SJCRH30 (cell line): ENCODE data around the gene CHMP4A. TPM values are rescaled to one million over a fixed set of nuclear protein-coding genes. Genes with fewer than 3 reads are reported as not detected.

Experiments used
- DNase-seq, 2 experiments: peaks; one replicate each; pipeline ENCODE4 v3.0.0-alpha.2; 2015 to 2020
- H3K27ac ChIP-seq: fragments of 250-450 bp; sonication (Bioruptor Pico); 2 replicates; pipeline ENCODE4 v1.5.1; 2020; ENCODE audit warnings: mild to moderate bottlenecking, moderate library complexity
- H3K27me3 ChIP-seq: fragments of 250-450 bp; sonication (Bioruptor Pico); 2 replicates; pipeline ENCODE4 v1.5.1; 2020; ENCODE audit warnings: mild to moderate bottlenecking, moderate library complexity
- H3K36me3 ChIP-seq: fragments of 250-450 bp; sonication (Bioruptor Pico); 2 replicates; pipeline ENCODE4 v1.5.1; 2020; ENCODE audit warnings: mild to moderate bottlenecking, moderate library complexity
- H3K4me1 ChIP-seq: fragments of 250-450 bp; sonication (Bioruptor Pico); 2 replicates; pipeline ENCODE4 v1.5.1; 2020; ENCODE audit warnings: mild to moderate bottlenecking, moderate library complexity
- H3K4me3 ChIP-seq: fragments of 250-450 bp; sonication (Bioruptor Pico); 2 replicates; pipeline ENCODE4 v1.5.1; 2020; ENCODE audit warnings: mild to moderate bottlenecking, moderate library complexity
- H3K9me3 ChIP-seq: fragments of 250-450 bp; sonication (Bioruptor Pico); replicated peaks from 2 replicates; pipeline ENCODE4 v1.5.1; 2020; ENCODE audit warnings: mild to moderate bottlenecking, moderate library complexity
- total RNA-seq: library from RNA; depleted of rRNA; stranded (reverse); fragments of >200 nt; shearing (Covaris generic); gene quantifications from 2 replicates; pipeline ENCODE4 v1.2.3, GENCODE V29; 2014

The CHMP4A gene
- total RNA-seq, 1 experiment from 2014 or later: 21.5 TPM

GRCh38 chr14:24176599-24176998, 36.7 kb downstream of the CHMP4A start:
- Histone ChIP-seq H3K9me3 (no peaks in the 10 kb centered on the region), H3K4me3 (no peak overlapping the region), H3K4me1 (no peaks in the 10 kb centered on the region), H3K27ac (no peak overlapping the region), H3K36me3 (peaks cover 23% of the 10 kb centered on the region), H3K27me3 (no peaks in the 10 kb centered on the region)
- DNase-seq: no peak

- H3K4me3 ChIP-seq: no peak overlapping the region
- H3K27ac ChIP-seq: no peak overlapping the region
- no peaks in the 10 kb centered on the region; the same call in 1 of the 2 replicates for H3K36me3 ChIP-seq
- H3K4me1 ChIP-seq: no peaks in the 10 kb centered on the region
- DNase-seq: no peak
- H3K9me3 ChIP-seq: no peaks in the 10 kb centered on the region
- H3K27me3 ChIP-seq: no peaks in the 10 kb centered on the region
These were observed 40.4 kb downstream of the CHMP4A start for GRCh38 chr14:24172871-24173281.

- Histone ChIP-seq H3K27me3 (no peaks in the 10 kb centered on the region), H3K36me3 (no peaks in the 10 kb centered on the region; the same call in 1 of the 2 replicates), H3K27ac (no peak overlapping the region), H3K9me3 (no peaks in the 10 kb centered on the region), H3K4me1 (no peaks in the 10 kb centered on the region), H3K4me3 (no peak overlapping the region)
- DNase-seq: no peak
These were observed 40.9 kb downstream of the CHMP4A start for GRCh38 chr14:24172261-24172860.

DNA sequence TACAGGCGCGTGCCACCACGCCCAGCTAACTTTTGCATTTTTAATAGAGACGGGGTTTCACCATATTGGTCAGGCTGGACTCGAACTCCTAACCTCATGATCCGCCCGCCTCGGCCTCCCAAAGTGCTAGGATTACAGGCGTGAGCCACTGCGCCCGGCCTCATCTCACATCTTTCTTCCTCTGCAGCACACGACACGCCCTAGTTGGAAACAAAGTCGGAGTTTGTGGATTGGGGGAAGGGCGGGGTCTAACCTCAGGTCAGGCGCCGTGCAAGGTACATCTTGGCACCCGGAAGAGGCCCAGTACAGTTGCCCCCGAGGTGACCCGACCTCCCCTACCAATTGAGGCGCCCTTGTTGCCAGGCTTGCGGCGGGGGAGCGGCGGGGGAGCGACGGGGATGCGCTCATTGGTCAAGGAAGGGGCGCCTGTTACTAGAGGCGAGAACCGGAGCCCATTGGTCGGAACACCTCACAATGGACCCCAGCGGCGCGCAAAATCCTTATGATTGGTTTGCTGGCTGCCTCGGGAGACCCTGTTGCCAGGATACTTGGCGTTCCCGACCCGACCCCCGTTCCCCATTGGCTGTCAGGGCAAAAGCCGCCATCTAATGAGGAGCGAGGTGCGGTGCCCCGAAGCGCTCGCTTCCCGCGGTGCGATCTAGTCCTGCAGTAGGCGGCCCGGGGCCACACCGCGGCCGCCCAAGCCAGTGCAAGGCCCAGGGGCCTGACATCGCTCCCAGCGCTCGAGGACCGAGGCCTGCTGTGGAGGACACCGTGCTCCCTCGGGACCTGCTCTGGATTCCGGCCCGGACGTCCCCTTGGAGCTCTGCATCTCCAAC, 41.6 kb downstream of the CHMP4A start, which contains the start of gene REC8:
Gene REC8 (plus strand): TSS at position 659 of the 839 bp plus-strand sequence. CDS start 473 bp downstream, outside the sequence.
- Histone ChIP-seq H3K36me3 (no peaks in the 10 kb centered on the region), H3K4me3 (no peak within 1 kb of the TSS), H3K9me3 (no peaks in the 10 kb centered on the region), H3K27ac (no peak within 1 kb of the TSS), H3K27me3 (no peaks in the 10 kb centered on the region), H3K4me1 (no peaks in the 10 kb centered on the region)
- DNase-seq: no peak

GRCh38 chr14:24167469-24168114, 45.7 kb downstream of the CHMP4A start:
- H3K4me1 ChIP-seq: no peaks in the 10 kb centered on the region
- H3K36me3 ChIP-seq: peaks cover 2% of the 10 kb centered on the region; the same call in 1 of the 2 replicates
- no peak for DNase-seq
- no peak overlapping the region for H3K27ac ChIP-seq
- H3K9me3 ChIP-seq: no peaks in the 10 kb centered on the region
- H3K4me3 ChIP-seq: no peak overlapping the region
- no peaks in the 10 kb centered on the region for H3K27me3 ChIP-seq

DNA sequence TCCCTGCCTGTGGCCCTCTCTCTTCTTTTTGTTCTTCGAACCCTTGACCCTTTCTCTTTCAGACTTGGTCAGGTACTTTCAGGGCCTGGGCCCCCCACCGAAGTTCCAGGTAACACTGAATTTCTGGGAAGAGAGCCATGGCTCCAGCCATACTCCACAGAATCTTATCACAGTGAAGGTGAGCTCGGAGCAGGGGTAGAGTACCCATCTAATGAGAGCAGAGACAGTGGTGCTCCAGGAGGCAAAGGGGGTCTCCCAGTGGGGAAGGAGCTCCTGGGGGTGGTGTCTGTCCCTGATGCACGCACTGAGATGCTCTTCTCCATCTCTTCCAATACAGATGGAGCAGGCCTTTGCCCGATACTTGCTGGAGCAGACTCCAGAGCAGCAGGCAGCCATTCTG, 47.5 kb downstream of the CHMP4A start:
- peaks cover 8% of the 10 kb centered on the region for H3K4me1 ChIP-seq
- no peaks in the 10 kb centered on the region for H3K27me3 ChIP-seq
- no peak overlapping the region for H3K27ac ChIP-seq
- no peak for DNase-seq
- no peak overlapping the region for H3K4me3 ChIP-seq
- H3K9me3 ChIP-seq: no peaks in the 10 kb centered on the region
- H3K36me3 ChIP-seq: peaks cover 2% of the 10 kb centered on the region; the same call in 1 of the 2 replicates

- no peak for DNase-seq
- no peak overlapping the region for H3K27ac ChIP-seq
- H3K36me3 ChIP-seq: peaks cover 2% of the 10 kb centered on the region; the same call in 1 of the 2 replicates
- H3K27me3 ChIP-seq: no peaks in the 10 kb centered on the region
- H3K4me1 ChIP-seq: peaks cover 13% of the 10 kb centered on the region
- H3K9me3 ChIP-seq: no peaks in the 10 kb centered on the region
- H3K4me3 ChIP-seq: no peak overlapping the region
These were observed 48.7 kb downstream of the CHMP4A start for GRCh38 chr14:24164518-24164991.

- H3K27ac ChIP-seq: no peak overlapping the region
- H3K4me1 ChIP-seq: peaks cover 13% of the 10 kb centered on the region
- H3K4me3 ChIP-seq: no peak overlapping the region
- H3K27me3 ChIP-seq: no peaks in the 10 kb centered on the region
- DNase-seq: no peak
- no peaks in the 10 kb centered on the region for H3K9me3 ChIP-seq
- peaks cover 15% of the 10 kb centered on the region for H3K36me3 ChIP-seq
These were observed 51.2 kb downstream of the CHMP4A start for GRCh38 chr14:24162093-24162492.

DNA sequence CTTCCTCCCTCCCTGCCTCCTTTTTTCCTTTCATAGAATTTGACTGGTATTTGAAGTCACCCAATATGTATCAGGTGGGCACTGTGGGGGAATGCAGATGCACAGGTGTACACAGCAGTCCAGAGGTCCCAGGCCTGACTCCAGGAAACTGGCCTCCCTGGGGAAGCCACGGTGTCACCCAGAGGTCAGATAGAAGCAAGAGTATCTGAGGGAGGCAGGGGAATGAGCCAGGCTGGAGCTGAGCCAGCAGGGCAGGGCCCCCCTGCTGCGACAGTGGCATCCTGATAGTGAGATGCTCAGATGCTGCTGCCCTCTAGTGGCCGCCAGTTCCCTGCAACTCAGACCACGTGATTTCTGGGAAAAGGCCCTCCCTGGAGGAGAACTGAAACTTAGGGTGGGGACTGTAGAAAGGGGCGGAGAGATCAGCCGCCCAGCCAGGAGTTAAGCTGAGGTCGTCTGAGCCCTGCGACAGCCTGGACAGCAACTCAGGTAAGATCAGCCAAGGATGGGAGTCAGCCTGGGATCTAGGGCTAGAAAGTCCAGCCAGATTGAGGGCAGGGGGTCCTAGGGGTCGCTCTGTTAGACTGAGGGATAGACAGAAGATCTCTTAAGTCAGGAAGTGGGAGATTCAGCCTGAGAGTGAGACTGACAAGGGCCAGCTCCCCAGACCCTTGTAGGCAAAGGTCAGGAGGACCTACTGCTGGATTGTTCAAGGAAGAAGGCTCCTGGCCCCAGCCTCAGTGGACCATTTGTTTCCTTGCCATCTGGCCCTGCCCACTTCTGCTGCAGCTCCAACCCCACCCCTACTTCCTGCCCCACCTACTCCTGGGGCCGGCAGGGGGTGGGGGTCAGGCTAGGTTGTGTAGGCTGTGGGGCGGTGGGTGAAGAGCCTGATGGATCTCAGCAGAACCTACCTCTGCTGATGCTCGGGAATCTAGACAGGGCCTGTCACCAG, 52.2 kb downstream of the CHMP4A start, which contains the start of gene IRF9:
Gene IRF9 (plus strand): TSS at position 416 of the 955 bp plus-strand sequence. CDS start 880 bp downstream, outside the sequence.
- Histone ChIP-seq H3K27ac (peak within 1 kb of the TSS; percentile 38), H3K4me1 (peaks cover 13% of the 10 kb centered on the region), H3K36me3 (peaks cover 22% of the 10 kb centered on the region), H3K9me3 (no peaks in the 10 kb centered on the region), H3K27me3 (no peaks in the 10 kb centered on the region), H3K4me3 (peak within 1 kb of the TSS; percentile 40)
- peak; percentile 95 to 99 for DNase-seq

GRCh38 chr14:24160499-24160849, 52.8 kb downstream of the CHMP4A start:
- Histone ChIP-seq H3K4me3 (no peak overlapping the region), H3K9me3 (no peaks in the 10 kb centered on the region), H3K36me3 (peaks cover 29% of the 10 kb centered on the region), H3K27me3 (no peaks in the 10 kb centered on the region), H3K27ac (no peak overlapping the region), H3K4me1 (peaks cover 13% of the 10 kb centered on the region)
- DNase-seq: no peak

DNA sequence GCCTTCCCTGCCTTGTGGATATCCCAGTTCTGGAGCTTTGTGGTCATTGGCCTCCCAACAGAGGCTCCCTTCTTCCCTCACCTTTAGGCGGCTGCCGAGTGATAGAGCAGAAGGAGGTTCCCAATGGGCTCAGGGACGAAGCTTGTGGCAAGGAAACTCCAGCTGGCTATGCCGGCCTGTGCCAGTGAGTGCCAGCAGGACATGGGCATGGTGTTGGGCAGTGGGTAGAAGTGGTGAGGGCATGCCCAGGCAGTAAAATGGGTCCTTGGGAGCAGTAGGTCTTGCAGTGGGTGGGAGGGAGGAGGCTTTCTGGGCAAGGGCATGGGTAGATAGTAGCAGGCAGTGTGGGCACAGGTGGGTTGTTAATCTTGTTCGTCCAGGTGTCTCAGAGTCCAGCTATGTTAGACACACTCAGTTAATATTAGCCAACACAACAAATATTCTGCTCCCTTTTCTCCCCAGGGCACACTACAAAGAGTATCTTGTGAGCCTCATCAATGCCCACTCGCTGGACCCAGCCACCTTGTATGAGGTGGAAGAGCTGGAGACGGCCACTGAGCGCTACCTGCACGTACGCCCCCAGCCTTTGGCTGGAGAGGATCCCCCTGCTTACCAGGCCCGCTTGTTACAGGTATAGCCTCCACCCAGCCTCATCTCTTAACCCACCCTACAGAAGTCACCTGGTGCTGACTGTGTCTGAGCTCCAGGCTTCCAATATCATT, 53.4 kb downstream of the CHMP4A start:
- no peaks in the 10 kb centered on the region for H3K9me3 ChIP-seq
- no peak overlapping the region for H3K4me3 ChIP-seq
- DNase-seq: no peak
- no peaks in the 10 kb centered on the region for H3K27me3 ChIP-seq
- peaks cover 32% of the 10 kb centered on the region for H3K36me3 ChIP-seq
- no peak overlapping the region for H3K27ac ChIP-seq
- H3K4me1 ChIP-seq: peaks cover 13% of the 10 kb centered on the region
